ENCODE measurements around the gene BLACAT1. TPM values are rescaled to one million over a fixed set of nuclear protein-coding genes. Genes with fewer than 3 reads are reported as not detected.
"Not testable (repeated sequence)": the region's sequence is repeated elsewhere in the genome, so short reads cannot be mapped to it uniquely, and the experiment has no call there.

The BLACAT1 gene
- total RNA-seq, 4 donors from 2014 or later = 0.53 to 3.6 (median 1.5) TPM; not detected in 1

- DNase-seq = no peak
- Histone ChIP-seq H3K27ac (no peak overlapping the region), H3K27me3 (no peaks in the 10 kb centered on the region), H3K36me3 (no peaks in the 10 kb centered on the region), H3K4me1 (no peaks in the 10 kb centered on the region), H3K9me3 (no peaks in the 10 kb centered on the region), H3K4me3 (no peak overlapping the region)
- TF ChIP-seq CTCF (IDR thresholded peaks at IDR 0.05) = no peak
- no peak for TF ChIP-seq POLR2A (IDR thresholded peaks at IDR 0.05)
These were observed 47.9 kb downstream of the BLACAT1 start for GRCh38 chr1:205407970-205408369.

DNA sequence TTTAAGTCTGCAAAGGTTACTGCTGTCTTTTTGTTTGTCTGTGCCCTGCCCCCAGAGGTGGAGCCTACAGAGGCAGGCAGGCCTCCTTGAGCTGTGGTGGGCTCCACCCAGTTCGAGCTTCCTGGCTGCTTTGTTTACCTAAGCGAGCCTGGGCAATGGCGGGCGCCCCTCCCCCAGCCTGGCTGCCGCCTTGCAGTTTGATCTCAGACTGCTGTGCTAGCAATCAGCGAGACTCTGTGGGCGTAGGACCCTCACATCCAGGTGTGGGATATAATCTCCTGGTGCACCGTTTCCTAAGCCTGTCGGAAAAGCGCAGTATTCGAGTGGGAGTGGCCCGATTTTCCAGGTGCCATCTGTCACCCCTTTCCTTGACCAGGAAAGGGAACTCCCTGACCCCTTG is 49.6 kb downstream of the BLACAT1 start:
- not testable (repeated sequence) for DNase-seq, H3K27ac ChIP-seq, H3K4me3 ChIP-seq, H3K27me3 ChIP-seq, H3K4me1 ChIP-seq, H3K9me3 ChIP-seq, H3K36me3 ChIP-seq

Small RNA genes within 50 kb of the gene (small RNA-seq; reads per million reads assigned to genes)
- 0 to 0.96 reads per million in 2 donors for gene MIR135B

Other genes starting within 250 kb of the BLACAT1 start
- gene DSTYK, start 244.3 kb downstream of the BLACAT1 start, total RNA-seq = 10 to 100 TPM in 1 of 4 donors, 1 to 10 TPM in 3; 3.5 to 11.6 (median 6.8) TPM
- 1 to 10 TPM in 2 of 4 donors, under 1 TPM in 2; 0.53 to 4.1 (median 1.1) TPM for gene TMCC2, start 228.1 kb downstream of the BLACAT1 start, total RNA-seq
- gene NUAK2, start 134.3 kb downstream of the BLACAT1 start, total RNA-seq = 10 to 100 TPM; 22.0 to 40.0 (median 30.9) TPM
- not detected for gene KLHDC8A, start 99.1 kb downstream of the BLACAT1 start, total RNA-seq
- gene LEMD1, start 34.0 kb downstream of the BLACAT1 start, total RNA-seq = 1 to 10 TPM in 2 of 4 donors, not detected in 2; 2.4 to 3.7 TPM
- gene CDK18, start 48.6 kb upstream of the BLACAT1 start, total RNA-seq = 100 to 1,000 TPM in 1 of 4 donors, 10 to 100 TPM in 3; 47.0 to 126 (median 80.7) TPM
- gene ELK4, start 176.0 kb upstream of the BLACAT1 start, total RNA-seq = 10 to 100 TPM; 16.6 to 66.8 (median 23.7) TPM
- 10 to 100 TPM in 2 of 4 donors, 1 to 10 TPM in 2; 7.4 to 16.0 (median 11.2) TPM for gene SLC45A3, start 224.5 kb upstream of the BLACAT1 start, total RNA-seq

All from Peyer's patch (tissue), 4 donors.